Neural crest cell (in vitro differentiated cells): ENCODE data around the gene KRTAP5-6. TPM values are rescaled to one million over a fixed set of nuclear protein-coding genes. Genes with fewer than 3 reads are reported as not detected.

Experiments used
- DNase-seq: peaks from one replicate; pipeline ENCODE4 v3.0.0; 2021; ENCODE audit warnings: low read depth, mixed read lengths, low spot score
- H3K27ac Mint-ChIP-seq: one replicate; pipeline ENCODE4 v1.8.0; 2021; ENCODE audit warnings: mild to moderate bottlenecking, mixed read lengths; ENCODE audit not compliant: unreplicated experiment
- H3K27me3 Mint-ChIP-seq: 2 replicates; pipeline ENCODE4 v1.8.0; 2021; ENCODE audit warnings: low read depth, mild to moderate bottlenecking, mixed read lengths
- H3K36me3 Mint-ChIP-seq: 2 replicates; pipeline ENCODE4 v1.8.0; 2021; ENCODE audit warnings: low read depth, mild to moderate bottlenecking, mixed read lengths
- H3K4me1 Mint-ChIP-seq: 2 replicates; pipeline ENCODE4 v1.8.0; 2021; ENCODE audit warnings: mixed read lengths
- H3K4me3 Mint-ChIP-seq: one replicate; pipeline ENCODE4 v1.8.0; 2021; ENCODE audit warnings: mild to moderate bottlenecking, mixed read lengths
- H3K9me3 Mint-ChIP-seq: 2 replicates; pipeline ENCODE4 v1.8.0; 2021; ENCODE audit warnings: mixed read lengths
- total RNA-seq: library from RNA; stranded (reverse); gene quantifications from 2 replicates; pipeline ENCODE4 v1.2.1, GENCODE V29; 2021
- TF ChIP-seq, protein P1 (sequence below): fragments of 200-600 bp; sonication (generic); conservative IDR thresholded peaks from 2 replicates; pipeline ENCODE4 v1.5.0; 2021; ENCODE audit warnings: antibody characterized with exemption, mild to moderate bottlenecking

Gene KRTAP5-6
- total RNA-seq, 1 donor from 2014 or later, result not detected

DNA sequence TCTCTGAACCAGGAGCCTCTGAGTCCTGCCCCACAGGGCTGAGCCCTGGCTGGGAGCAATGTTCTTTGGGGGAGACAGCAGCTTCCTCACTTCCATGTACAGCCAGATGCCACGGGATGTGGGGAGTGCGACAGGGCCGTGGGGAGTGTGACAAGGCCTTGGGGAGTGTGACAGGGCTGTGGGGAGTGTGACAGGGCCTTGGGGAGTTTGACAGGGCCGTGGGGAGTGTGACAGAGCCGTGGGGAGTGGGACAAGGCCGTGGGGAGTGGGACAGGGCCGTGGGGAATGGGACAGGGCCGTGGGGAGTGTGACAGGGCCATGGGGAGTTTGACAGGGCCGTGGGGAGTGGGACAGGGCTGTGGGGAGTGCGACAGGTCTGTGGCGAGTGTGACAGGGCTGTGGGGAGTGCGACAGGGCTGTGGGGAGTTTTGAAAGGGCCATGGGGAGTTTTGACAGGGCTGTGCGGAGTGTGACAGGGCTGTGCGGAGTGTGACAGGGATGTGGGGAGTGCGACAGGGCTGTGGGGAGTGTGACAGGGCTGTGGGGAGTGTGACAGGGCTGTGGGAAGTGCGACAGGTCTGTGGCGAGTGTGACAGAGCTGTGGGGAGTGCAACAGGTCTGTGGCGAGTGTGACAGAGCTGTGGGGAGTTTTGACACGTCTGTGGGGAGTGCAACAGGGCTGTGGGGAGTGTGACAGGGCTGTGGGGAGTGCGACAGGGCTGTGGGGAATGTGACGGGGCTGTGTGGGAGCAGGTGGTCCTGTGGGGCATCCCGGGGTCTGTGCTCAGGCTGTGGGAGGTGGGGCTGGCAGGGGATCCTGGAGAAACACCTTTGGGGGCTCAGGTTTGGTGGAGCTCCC is 6.6 kb upstream of the KRTAP5-6 start:
- peaks cover 9% of the 10 kb centered on the region for H3K4me1 Mint-ChIP-seq
- TF ChIP-seq, protein P1, sequence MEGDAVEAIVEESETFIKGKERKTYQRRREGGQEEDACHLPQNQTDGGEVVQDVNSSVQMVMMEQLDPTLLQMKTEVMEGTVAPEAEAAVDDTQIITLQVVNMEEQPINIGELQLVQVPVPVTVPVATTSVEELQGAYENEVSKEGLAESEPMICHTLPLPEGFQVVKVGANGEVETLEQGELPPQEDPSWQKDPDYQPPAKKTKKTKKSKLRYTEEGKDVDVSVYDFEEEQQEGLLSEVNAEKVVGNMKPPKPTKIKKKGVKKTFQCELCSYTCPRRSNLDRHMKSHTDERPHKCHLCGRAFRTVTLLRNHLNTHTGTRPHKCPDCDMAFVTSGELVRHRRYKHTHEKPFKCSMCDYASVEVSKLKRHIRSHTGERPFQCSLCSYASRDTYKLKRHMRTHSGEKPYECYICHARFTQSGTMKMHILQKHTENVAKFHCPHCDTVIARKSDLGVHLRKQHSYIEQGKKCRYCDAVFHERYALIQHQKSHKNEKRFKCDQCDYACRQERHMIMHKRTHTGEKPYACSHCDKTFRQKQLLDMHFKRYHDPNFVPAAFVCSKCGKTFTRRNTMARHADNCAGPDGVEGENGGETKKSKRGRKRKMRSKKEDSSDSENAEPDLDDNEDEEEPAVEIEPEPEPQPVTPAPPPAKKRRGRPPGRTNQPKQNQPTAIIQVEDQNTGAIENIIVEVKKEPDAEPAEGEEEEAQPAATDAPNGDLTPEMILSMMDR, result no peak
- H3K27me3 Mint-ChIP-seq, result no peaks in the 10 kb centered on the region
- H3K27ac Mint-ChIP-seq, result no peak overlapping the region
- no peak overlapping the region for H3K4me3 Mint-ChIP-seq
- no peaks in the 10 kb centered on the region for H3K9me3 Mint-ChIP-seq
- H3K36me3 Mint-ChIP-seq, result no peaks in the 10 kb centered on the region
- DNase-seq, result no peak

DNA sequence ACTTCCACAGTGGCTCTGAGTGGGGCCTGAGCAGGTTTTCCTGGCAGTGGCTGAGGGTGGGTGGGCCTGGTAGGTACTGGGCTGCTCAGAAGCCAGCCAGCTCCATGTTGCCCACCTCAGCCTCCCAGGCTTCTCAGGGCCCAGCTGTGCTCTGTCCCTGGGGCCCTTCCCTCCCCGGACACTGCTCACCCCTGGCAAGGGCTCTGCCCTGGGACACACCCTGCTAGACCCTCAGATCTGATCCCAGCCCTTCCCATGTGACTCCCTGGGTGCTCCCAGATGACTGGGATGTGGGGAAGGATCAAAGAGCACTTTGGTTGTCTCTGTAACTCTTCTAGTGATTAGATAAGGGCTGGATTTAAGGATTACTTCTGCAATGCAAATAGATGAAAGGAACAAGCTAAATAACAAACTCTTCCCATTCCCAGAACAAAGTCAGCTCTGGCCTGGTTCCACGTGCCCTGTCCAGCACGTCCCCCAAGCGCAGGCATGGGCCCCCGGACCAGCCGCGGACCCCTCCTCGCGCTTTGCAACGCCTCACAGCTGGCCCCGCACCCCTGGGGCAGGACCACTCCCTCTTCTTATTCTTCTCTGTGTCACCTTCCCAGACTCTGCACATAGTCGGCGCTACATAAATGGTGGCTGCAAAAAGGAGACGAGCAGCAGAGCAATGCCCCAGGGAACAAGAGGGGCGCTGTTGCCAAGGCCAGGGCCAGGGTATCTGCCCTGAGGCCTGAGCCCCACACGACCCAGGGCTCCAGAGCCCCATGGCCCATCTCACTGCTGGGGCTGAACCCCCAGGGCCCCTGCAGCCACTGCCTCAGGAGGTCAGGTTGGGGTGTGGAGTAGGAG is 5.7 kb upstream of the KRTAP5-6 start:
- Mint-ChIP-seq H3K27me3 (no peaks in the 10 kb centered on the region), H3K4me1 (peaks cover 9% of the 10 kb centered on the region), H3K9me3 (no peaks in the 10 kb centered on the region), H3K36me3 (no peaks in the 10 kb centered on the region), H3K4me3 (no peak overlapping the region), H3K27ac (no peak overlapping the region)
- TF ChIP-seq, protein P1, result no peak
- DNase-seq, result no peak

DNA sequence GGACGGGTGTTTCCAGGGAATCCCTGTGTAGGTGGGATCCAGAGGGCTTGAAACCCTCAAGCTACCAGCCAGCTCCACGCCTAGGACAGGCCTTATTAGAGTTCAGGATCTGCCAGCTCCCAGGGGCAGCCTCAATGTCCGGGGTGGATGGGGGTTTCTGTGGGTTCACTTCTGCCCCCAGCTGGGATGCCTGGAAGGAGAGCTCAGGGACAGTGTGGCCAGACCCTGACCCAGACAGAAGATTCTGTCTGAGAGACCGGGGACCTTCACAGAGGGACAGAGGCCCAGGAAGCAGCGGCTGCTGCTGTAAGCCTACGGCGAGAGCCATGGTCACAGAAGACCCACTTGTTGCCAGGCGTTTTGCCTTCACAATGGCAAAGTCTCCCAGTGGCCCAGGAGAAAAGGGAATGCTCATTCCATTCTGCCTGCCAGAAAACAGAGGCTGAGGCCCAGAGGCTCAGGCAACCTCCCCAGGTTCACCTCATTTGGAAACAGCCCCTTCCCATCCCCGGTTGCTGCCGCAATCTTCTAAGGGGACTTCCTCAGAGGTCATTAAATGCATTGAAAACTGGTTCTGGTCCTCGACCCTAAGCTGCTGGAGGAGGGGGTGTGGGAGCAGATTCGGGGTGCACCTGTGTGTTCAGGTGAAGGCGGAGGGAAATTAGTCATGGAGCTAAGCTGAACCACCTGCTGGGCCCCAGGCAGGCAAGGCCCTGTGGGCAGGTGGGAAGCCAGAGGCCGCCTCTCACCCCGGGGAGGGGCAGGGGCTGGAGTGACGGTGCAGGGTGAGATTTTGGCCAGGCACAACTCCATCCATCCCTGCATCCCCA is 4.9 kb upstream of the KRTAP5-6 start:
- no peaks in the 10 kb centered on the region for H3K9me3 Mint-ChIP-seq
- no peak for DNase-seq
- TF ChIP-seq, protein P1, result no peak
- no peak overlapping the region for H3K4me3 Mint-ChIP-seq
- no peak overlapping the region for H3K27ac Mint-ChIP-seq
- peaks cover 9% of the 10 kb centered on the region for H3K4me1 Mint-ChIP-seq
- no peaks in the 10 kb centered on the region for H3K36me3 Mint-ChIP-seq
- H3K27me3 Mint-ChIP-seq, result no peaks in the 10 kb centered on the region

DNA sequence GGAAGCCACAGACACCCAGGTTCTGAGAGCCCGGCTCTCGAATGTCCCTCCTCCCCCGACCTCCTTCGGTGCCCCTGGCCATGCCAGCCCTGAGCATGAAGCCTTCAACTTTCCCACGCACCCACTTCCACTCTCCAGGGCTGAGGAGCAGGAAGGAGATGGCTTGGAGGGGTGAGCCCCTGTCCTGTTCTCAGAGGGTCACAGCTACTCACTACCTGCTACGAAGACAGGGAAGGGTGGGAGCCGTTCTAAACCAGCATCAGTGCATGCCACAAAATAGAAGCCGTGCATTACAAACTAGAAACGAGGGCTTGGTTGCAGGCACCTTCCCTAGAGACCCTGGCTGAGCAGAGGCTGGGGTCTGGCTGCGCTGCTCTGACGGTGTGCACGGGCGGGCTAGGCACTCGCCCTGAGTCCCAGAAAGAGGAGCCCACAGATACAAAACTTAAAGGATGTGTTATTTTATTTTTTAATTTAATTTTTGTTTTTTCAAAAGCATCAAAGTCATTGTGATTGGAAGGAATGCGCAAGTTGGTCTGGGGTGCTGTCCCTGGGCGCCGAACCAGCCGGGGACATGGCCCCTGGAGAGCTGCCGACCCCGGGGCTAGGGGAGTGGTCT is 4.2 kb upstream of the KRTAP5-6 start:
- Mint-ChIP-seq H3K27ac (no peak overlapping the region), H3K4me3 (peak overlapping the region; percentile 58), H3K27me3 (no peaks in the 10 kb centered on the region), H3K4me1 (peaks cover 9% of the 10 kb centered on the region), H3K36me3 (no peaks in the 10 kb centered on the region), H3K9me3 (no peaks in the 10 kb centered on the region)
- no peak for DNase-seq
- TF ChIP-seq, protein P1, result no peak
